Astrocyte (in vitro differentiated cells and primary cell): ENCODE results near the gene EMC1. TPM values are rescaled to one million over a fixed set of nuclear protein-coding genes. Genes with fewer than 3 reads are reported as not detected.

Source experiments
- DNase-seq: peaks from one replicate; pipeline ENCODE4 v3.0.0-alpha.2; 2010; ENCODE audit warnings: low read depth
- FAIRE-seq: peaks from 2 replicates; lab custom pipeline; 2011; peaks lifted over from hg19 to GRCh38; lab: Jason Lieb, UNC
- H2AFZ ChIP-seq: 2 replicates; pipeline ENCODE4 v1.6.0; 2012; ENCODE audit warnings: low read depth, low read length, inconsistent platforms
- H3K27ac ChIP-seq: 2 replicates; pipeline ENCODE4 v1.5.1; 2011; ENCODE audit warnings: low read depth, low read length, inconsistent platforms
- H3K27me3 ChIP-seq: 2 replicates; pipeline ENCODE4 v1.6.0; 2011; ENCODE audit warnings: low read length, inconsistent platforms; ENCODE audit not compliant: insufficient read depth
- H3K36me3 ChIP-seq: 2 replicates; pipeline ENCODE4 v1.5.1; 2011; ENCODE audit warnings: low read length, inconsistent platforms; ENCODE audit not compliant: insufficient read depth
- H3K4me1 ChIP-seq: 2 replicates; pipeline ENCODE4 v1.5.1; 2011; ENCODE audit warnings: low read length, inconsistent platforms; ENCODE audit not compliant: insufficient read depth
- H3K4me2 ChIP-seq: 2 replicates; pipeline ENCODE4 v1.6.0; 2012; ENCODE audit warnings: low read length, inconsistent platforms
- H3K4me3 ChIP-seq: 2 replicates; pipeline ENCODE4 v1.5.1; 2011; ENCODE audit warnings: low read depth, mild to moderate bottlenecking, low read length, inconsistent platforms; ENCODE audit not compliant: insufficient read depth
- H3K79me2 ChIP-seq: 2 replicates; pipeline ENCODE4 v1.6.0; 2012; ENCODE audit warnings: mild to moderate bottlenecking, low read length, inconsistent platforms; ENCODE audit not compliant: insufficient read depth
- H3K9ac ChIP-seq: 2 replicates; pipeline ENCODE4 v1.6.0; 2012; ENCODE audit warnings: mild to moderate bottlenecking, low read length, inconsistent platforms
- H3K9me3 ChIP-seq: 2 replicates; pipeline ENCODE4 v1.5.1; 2012; ENCODE audit warnings: low read depth, mild to moderate bottlenecking, low read length, inconsistent platforms; ENCODE audit not compliant: insufficient read depth
- H4K20me1 ChIP-seq: 2 replicates; pipeline ENCODE4 v1.6.0; 2012; ENCODE audit warnings: low read length, inconsistent platforms; ENCODE audit not compliant: insufficient read depth
- H3K27ac Mint-ChIP-seq: one replicate; pipeline ENCODE4 v1.8.0; 2021; ENCODE audit warnings: mild to moderate bottlenecking, mixed read lengths; ENCODE audit not compliant: unreplicated experiment
- H3K27me3 Mint-ChIP-seq: one replicate; pipeline ENCODE4 v1.8.0; 2021; ENCODE audit warnings: low read depth, mixed read lengths; ENCODE audit not compliant: unreplicated experiment
- H3K36me3 Mint-ChIP-seq: one replicate; pipeline ENCODE4 v1.8.0; 2021; ENCODE audit warnings: low read depth, mixed read lengths; ENCODE audit not compliant: unreplicated experiment
- H3K4me1 Mint-ChIP-seq: one replicate; pipeline ENCODE4 v1.8.0; 2021; ENCODE audit warnings: low read depth, mixed read lengths; ENCODE audit not compliant: unreplicated experiment
- H3K4me3 Mint-ChIP-seq: one replicate; pipeline ENCODE4 v1.8.0; 2021; ENCODE audit warnings: mild to moderate bottlenecking, moderate library complexity, mixed read lengths; ENCODE audit not compliant: unreplicated experiment
- H3K9me3 Mint-ChIP-seq: one replicate; pipeline ENCODE4 v1.8.0; 2021; ENCODE audit warnings: mild to moderate bottlenecking, mixed read lengths; ENCODE audit not compliant: unreplicated experiment
- EZH2 ChIP-seq: IDR thresholded peaks from 2 replicates; pipeline ENCODE4 v1.6.1; 2012; ENCODE audit warnings: mild to moderate bottlenecking, low read length, inconsistent platforms; ENCODE audit not compliant: insufficient read depth
- total RNA-seq: library from RNA; stranded (reverse); gene quantifications from 2 replicates; pipeline ENCODE4 v1.2.1, GENCODE V29; 2021
- TF ChIP-seq, protein P1 (sequence below): IDR thresholded peaks from 2 replicates; pipeline ENCODE4 v1.5.1; 2011; ENCODE audit warnings: low read depth, mild to moderate bottlenecking, inconsistent platforms, low read length, moderate library complexity; ENCODE audit not compliant: insufficient read depth

EMC1 gene
- total RNA-seq, 1 donor from 2014 or later, result 89.3 TPM

DNA sequence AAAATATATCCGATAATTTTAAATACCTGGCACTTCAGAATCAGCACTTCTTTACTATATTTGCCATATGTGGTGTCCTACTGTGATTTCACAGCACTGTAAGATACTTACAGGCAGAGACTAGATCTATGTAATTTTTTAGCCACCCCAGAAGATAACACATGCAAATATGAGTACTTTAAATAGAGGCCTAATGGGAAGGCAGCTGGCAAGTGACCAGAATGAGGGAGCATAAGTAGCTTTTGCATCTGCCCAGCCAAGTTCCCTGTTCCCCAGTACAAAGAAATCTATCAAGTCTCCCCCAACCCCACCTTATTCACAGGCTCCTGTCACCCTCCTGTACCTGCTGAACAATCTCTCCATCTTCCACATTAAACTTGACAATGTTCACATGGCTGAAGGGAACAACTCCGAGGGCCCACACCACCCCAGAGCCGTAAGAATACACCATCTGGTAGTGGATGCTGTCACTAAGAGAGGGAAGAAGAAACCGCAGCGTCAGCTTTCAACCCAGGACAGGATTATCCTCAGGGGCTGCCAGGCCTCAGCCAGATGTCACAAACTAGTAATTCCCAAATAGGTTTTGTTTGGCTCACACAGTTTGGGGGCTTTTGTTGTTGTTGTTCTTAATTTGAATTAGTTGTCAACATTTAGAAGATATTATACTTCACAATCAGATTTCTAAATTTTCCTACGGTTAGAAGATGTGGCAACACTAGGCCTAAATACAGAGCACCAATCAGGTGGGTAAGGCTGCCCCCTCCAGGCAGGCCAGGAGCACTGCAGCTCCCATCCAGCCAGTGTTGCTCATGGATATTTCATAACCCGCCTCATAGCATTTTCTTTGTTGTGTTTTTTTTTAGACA, 10.4 kb downstream of the EMC1 start:
- Histone ChIP-seq H2AFZ (no peak overlapping the region), H4K20me1 (peaks cover 20% of the 10 kb centered on the region), H3K4me2 (no peak overlapping the region), H3K4me1 (no peaks in the 10 kb centered on the region), H3K27me3 (no peaks in the 10 kb centered on the region), H3K36me3 (peaks cover 63% of the 10 kb centered on the region), H3K4me3 (no peak overlapping the region), H3K9me3 (no peaks in the 10 kb centered on the region), H3K9ac (peak overlapping the region; percentile 39), H3K79me2 (peaks cover 3% of the 10 kb centered on the region), H3K27ac (no peak overlapping the region)
- Mint-ChIP-seq H3K27me3 (no peaks in the 10 kb centered on the region), H3K27ac (no peak overlapping the region), H3K36me3 (peaks cover 42% of the 10 kb centered on the region), H3K4me3 (no peak overlapping the region), H3K9me3 (no peaks in the 10 kb centered on the region), H3K4me1 (no peaks in the 10 kb centered on the region)
- DNase-seq (no peak), FAIRE-seq (no peak)
- TF ChIP-seq, protein P1, sequence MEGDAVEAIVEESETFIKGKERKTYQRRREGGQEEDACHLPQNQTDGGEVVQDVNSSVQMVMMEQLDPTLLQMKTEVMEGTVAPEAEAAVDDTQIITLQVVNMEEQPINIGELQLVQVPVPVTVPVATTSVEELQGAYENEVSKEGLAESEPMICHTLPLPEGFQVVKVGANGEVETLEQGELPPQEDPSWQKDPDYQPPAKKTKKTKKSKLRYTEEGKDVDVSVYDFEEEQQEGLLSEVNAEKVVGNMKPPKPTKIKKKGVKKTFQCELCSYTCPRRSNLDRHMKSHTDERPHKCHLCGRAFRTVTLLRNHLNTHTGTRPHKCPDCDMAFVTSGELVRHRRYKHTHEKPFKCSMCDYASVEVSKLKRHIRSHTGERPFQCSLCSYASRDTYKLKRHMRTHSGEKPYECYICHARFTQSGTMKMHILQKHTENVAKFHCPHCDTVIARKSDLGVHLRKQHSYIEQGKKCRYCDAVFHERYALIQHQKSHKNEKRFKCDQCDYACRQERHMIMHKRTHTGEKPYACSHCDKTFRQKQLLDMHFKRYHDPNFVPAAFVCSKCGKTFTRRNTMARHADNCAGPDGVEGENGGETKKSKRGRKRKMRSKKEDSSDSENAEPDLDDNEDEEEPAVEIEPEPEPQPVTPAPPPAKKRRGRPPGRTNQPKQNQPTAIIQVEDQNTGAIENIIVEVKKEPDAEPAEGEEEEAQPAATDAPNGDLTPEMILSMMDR, result peak; percentile 94
- no peak for TF ChIP-seq EZH2

DNA sequence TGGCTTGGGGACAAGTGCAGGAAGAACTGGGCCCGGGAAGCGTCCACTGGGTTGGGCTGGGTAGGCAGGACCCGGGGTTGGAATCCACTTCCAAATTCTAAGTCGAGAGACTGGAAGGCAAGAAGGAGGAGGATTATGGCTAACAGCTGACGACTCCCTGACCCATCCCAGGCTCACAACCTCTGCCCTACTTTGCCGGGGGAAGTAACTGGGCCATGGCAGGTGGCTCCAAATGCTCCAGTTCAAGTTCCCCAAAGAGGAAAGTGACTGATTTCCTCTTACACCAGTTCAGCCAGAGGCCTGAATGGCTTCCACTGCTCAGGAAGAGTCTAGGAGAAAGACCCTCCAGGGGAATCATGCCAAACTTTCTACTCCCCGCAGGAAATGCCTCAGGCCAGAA, 11.4 kb downstream of the EMC1 start:
- Histone ChIP-seq H3K9me3 (no peaks in the 10 kb centered on the region), H3K4me2 (no peak overlapping the region), H3K4me3 (no peak overlapping the region), H3K4me1 (no peaks in the 10 kb centered on the region), H3K36me3 (peaks cover 65% of the 10 kb centered on the region), H3K27me3 (no peaks in the 10 kb centered on the region), H3K79me2 (no peaks in the 10 kb centered on the region), H3K27ac (no peak overlapping the region), H3K9ac (no peak overlapping the region), H4K20me1 (peaks cover 19% of the 10 kb centered on the region), H2AFZ (no peak overlapping the region)
- Mint-ChIP-seq H3K4me1 (no peaks in the 10 kb centered on the region), H3K4me3 (no peak overlapping the region), H3K36me3 (peaks cover 43% of the 10 kb centered on the region), H3K27ac (no peak overlapping the region), H3K9me3 (no peaks in the 10 kb centered on the region), H3K27me3 (no peaks in the 10 kb centered on the region)
- DNase-seq (no peak), FAIRE-seq (no peak)
- TF ChIP-seq, protein P1, result no peak
- TF ChIP-seq EZH2, result no peak

GRCh38 chr1:19234224-19234623, 17.1 kb downstream of the EMC1 start:
- H3K27ac ChIP-seq, result no peak overlapping the region
- H3K36me3 Mint-ChIP-seq, result peaks cover 33% of the 10 kb centered on the region
- no peaks in the 10 kb centered on the region for H3K4me1 ChIP-seq
- no peak overlapping the region for H3K4me3 ChIP-seq
- no peaks in the 10 kb centered on the region for H3K4me1 Mint-ChIP-seq
- no peak for FAIRE-seq
- no peaks in the 10 kb centered on the region for H3K9me3 Mint-ChIP-seq
- peaks cover 64% of the 10 kb centered on the region for H3K36me3 ChIP-seq
- no peaks in the 10 kb centered on the region for H3K79me2 ChIP-seq
- no peak overlapping the region for H3K27ac Mint-ChIP-seq
- H2AFZ ChIP-seq, result no peak overlapping the region
- no peak overlapping the region for H3K4me3 Mint-ChIP-seq
- peaks cover 8% of the 10 kb centered on the region for H4K20me1 ChIP-seq
- H3K9ac ChIP-seq, result no peak overlapping the region
- H3K9me3 ChIP-seq, result no peaks in the 10 kb centered on the region
- no peaks in the 10 kb centered on the region for H3K27me3 ChIP-seq
- no peak for DNase-seq
- no peak for TF ChIP-seq EZH2
- TF ChIP-seq, protein P1, result no peak
- no peaks in the 10 kb centered on the region for H3K27me3 Mint-ChIP-seq
- H3K4me2 ChIP-seq, result no peak overlapping the region
